Activated CD8-positive, alpha-beta memory T cell treated with anti-CD3 and anti-CD28 coated beads, Interleukin-2, amount 50 U/mL, for 48 hours (primary cell): ENCODE data around the gene SH2D3C.

ENCODE experiments used
- DNase-seq: peaks from one replicate; pipeline ENCODE4 v3.0.0-alpha.2; 2020

Gene SH2D3C

GRCh38 chr9:127808347-127809001, 30.0 kb upstream of the SH2D3C start:
- no peak for DNase-seq

- no peak for DNase-seq
These were observed 28.4 kb upstream of the SH2D3C start for GRCh38 chr9:127806871-127807270.

- peak; percentile 73 for DNase-seq
These were observed 27.2 kb upstream of the SH2D3C start for GRCh38 chr9:127805620-127806019.

- DNase-seq = no peak
These were observed 25.3 kb upstream of the SH2D3C start for GRCh38 chr9:127803507-127804352.

- peak; percentile 89 for DNase-seq
These were observed 24.3 kb upstream of the SH2D3C start, which contains the start of gene FPGS for GRCh38 chr9:127802576-127803443. FPGS (plus strand) TSS chr9:127802882; CDS start chr9:127802925, 43 bp downstream.

GRCh38 chr9:127801955-127802575, 23.6 kb upstream of the SH2D3C start:
- DNase-seq = no peak

GRCh38 chr9:127796852-127797370, 18.4 kb upstream of the SH2D3C start:
- no peak for DNase-seq

GRCh38 chr9:127796225-127796813, 17.9 kb upstream of the SH2D3C start:
- peak; percentile 60 for DNase-seq

- no peak for DNase-seq
These were observed 15.7 kb upstream of the SH2D3C start for GRCh38 chr9:127794001-127794791.

GRCh38 chr9:127793093-127793708, 14.7 kb upstream of the SH2D3C start:
- DNase-seq = no peak

GRCh38 chr9:127792417-127793031, 14.1 kb upstream of the SH2D3C start:
- no peak for DNase-seq

- no peak for DNase-seq
These were observed 12.6 kb upstream of the SH2D3C start for GRCh38 chr9:127791085-127791484.

- no peak for DNase-seq
These were observed 11.8 kb upstream of the SH2D3C start for GRCh38 chr9:127790094-127790855.

- no peak for DNase-seq
These were observed 10.7 kb upstream of the SH2D3C start for GRCh38 chr9:127789179-127789578.

GRCh38 chr9:127788337-127789011, 10.0 kb upstream of the SH2D3C start:
- DNase-seq = peak; percentile 82

GRCh38 chr9:127786773-127787104, 8.3 kb upstream of the SH2D3C start:
- no peak for DNase-seq

GRCh38 chr9:127785933-127786772, 7.7 kb upstream of the SH2D3C start, which contains the start of gene CDK9:
CDK9 (plus strand) TSS chr9:127786034; CDS start chr9:127786149, 115 bp downstream.
- peak; percentile 97 for DNase-seq
